SK-N-SH (cell line): ENCODE data around the gene GRM8. TPM values are rescaled to one million over a fixed set of nuclear protein-coding genes. Genes with fewer than 3 reads are reported as not detected.

ENCODE experiments used
- CTCF ChIA-PET: fragments of 300-600, 350-600 bp; formaldehyde crosslinking; extraction: SDS; loops from one replicate; lab custom pipeline; 2021; lab: Yijun Ruan, JAX
- POLR2A ChIA-PET: fragments of 350-600 bp; sonication (Branson Sonifier 250); formaldehyde crosslinking; extraction: SDS; loops from one replicate; lab custom pipeline; 2020; ENCODE audit warnings: antibody characterized with exemption, inconsistent platforms; lab: Yijun Ruan, JAX
- DNase-seq: peaks from one replicate; pipeline ENCODE4 v3.0.0; 2012
- H2AFZ ChIP-seq: fragments of 200-600 bp; sonication (generic); 2 replicates; pipeline ENCODE4 v1.8.1; 2016; ENCODE audit warnings: antibody characterized with exemption, mild to moderate bottlenecking, low read depth
- H3F3A ChIP-seq: fragments of 200-600 bp; sonication (generic); replicated peaks from 2 replicates; pipeline ENCODE3; 2016; ENCODE audit warnings: antibody characterized with exemption, mild to moderate bottlenecking; ENCODE audit not compliant: insufficient read depth
- H3K27ac ChIP-seq, 2 experiments: fragments of 200-500 bp in 1 of 2; fragments of 200-600 bp in 1 of 2; sonication (Bioruptor generic) in 1 of 2; sonication (generic), shearing (Covaris generic) in 1 of 2; 2 replicates each; pipeline versions ENCODE4 v1.5.1 to v1.6.1; 2014 to 2016; ENCODE audit warnings: low read depth in 2 of 2, inconsistent platforms in 1 of 2, low read length in 1 of 2, mild to moderate bottlenecking in 1 of 2, mixed read lengths in 1 of 2
- H3K27me3 ChIP-seq: fragments of 200-600 bp; sonication (generic), shearing (Covaris generic); 2 replicates; pipeline ENCODE4 v1.6.1; 2016; ENCODE audit warnings: mixed run types; ENCODE audit not compliant: insufficient read depth
- H3K36me3 ChIP-seq, 2 experiments: fragments of 200-500 bp in 1 of 2; fragments of 200-600 bp in 1 of 2; sonication (Bioruptor generic) in 1 of 2; sonication (generic) in 1 of 2; replicated peaks in 1 of 2; 2 replicates each; pipeline versions ENCODE3 to v1.5.1; 2014 to 2016; ENCODE audit warnings: low read length in 1 of 2, mild to moderate bottlenecking in 1 of 2; ENCODE audit not compliant: insufficient read depth in 2 of 2, control insufficient read depth in 1 of 2
- H3K4me1 ChIP-seq, 2 experiments: fragments of 200-500 bp in 1 of 2; fragments of 200-600 bp in 1 of 2; sonication (Bioruptor generic) in 1 of 2; sonication (generic), shearing (Covaris generic) in 1 of 2; 2 replicates each; pipeline versions ENCODE4 v1.5.1 to v1.6.1; 2014 to 2016; ENCODE audit warnings: low read depth in 1 of 2, low read length in 1 of 2, mixed run types in 1 of 2; ENCODE audit not compliant: insufficient read depth in 2 of 2, control insufficient read depth in 1 of 2
- H3K4me2 ChIP-seq: fragments of 200-600 bp; sonication (generic), shearing (Covaris generic); 2 replicates; pipeline ENCODE4 v1.6.1; 2017; ENCODE audit warnings: mixed run types
- H3K4me3 ChIP-seq, 2 experiments: fragments of 200-500 bp in 1 of 2; fragments of 200-600 bp in 1 of 2; sonication (Bioruptor generic) in 1 of 2; sonication (generic), shearing (Covaris generic) in 1 of 2; 2 replicates each; pipeline versions ENCODE4 v1.5.1 to v1.8.1; 2014 to 2016; ENCODE audit warnings: low read depth in 2 of 2, inconsistent platforms in 1 of 2, low read length in 1 of 2, mild to moderate bottlenecking in 1 of 2, mixed read lengths in 1 of 2, moderate library complexity in 1 of 2
- H3K79me2 ChIP-seq: fragments of 200-600 bp; sonication (generic); 2 replicates; pipeline ENCODE4 v1.8.1; 2017; ENCODE audit warnings: mild to moderate bottlenecking; ENCODE audit not compliant: insufficient read depth
- H3K9ac ChIP-seq: fragments of 200-600 bp; sonication (generic); 2 replicates; pipeline ENCODE4 v1.6.1; 2017; ENCODE audit warnings: mixed run types
- H3K9me2 ChIP-seq: fragments of 200-600 bp; sonication (generic); 2 replicates; pipeline ENCODE4 v1.6.1; 2017; ENCODE audit warnings: mixed run types
- H3K9me3 ChIP-seq: fragments of 200-600 bp; sonication (generic); 2 replicates; pipeline ENCODE4 v1.6.1; 2017; ENCODE audit warnings: mixed run types, mild to moderate bottlenecking, moderate library complexity
- H4K20me1 ChIP-seq: fragments of 200-600 bp; sonication (generic); 2 replicates; pipeline ENCODE4 v1.6.1; 2017; ENCODE audit warnings: mild to moderate bottlenecking, mixed run types; ENCODE audit not compliant: insufficient read depth
- EP300 ChIP-seq, 2 experiments: IDR thresholded peaks; 2 replicates each; pipeline versions ENCODE4 v1.4.0 to v1.6.1; 2012; ENCODE audit warnings: borderline replicate concordance in 1 of 2, low read depth in 1 of 2, low read length in 1 of 2
- FOXJ3 ChIP-seq: sonication (generic); formaldehyde crosslinking; IDR thresholded peaks from 2 replicates; pipeline ENCODE4 v1.5.1; 2020; ENCODE audit warnings: mild to moderate bottlenecking, missing genetic modification reagents
- GABPA ChIP-seq: IDR thresholded peaks from 2 replicates; pipeline ENCODE4 v1.4.0; 2012; ENCODE audit warnings: low read depth, mild to moderate bottlenecking
- GATA2 ChIP-seq: sonication (generic); formaldehyde crosslinking; IDR thresholded peaks from 2 replicates; pipeline ENCODE4 v1.5.0; 2020; ENCODE audit warnings: mild to moderate bottlenecking, missing genetic modification reagents
- MAX ChIP-seq: IDR thresholded peaks from 2 replicates; pipeline ENCODE4 v1.4.0; 2012; ENCODE audit warnings: low read depth
- RCOR1 ChIP-seq: fragments of 150-350 bp; IDR thresholded peaks from 2 replicates; pipeline ENCODE4 v1.6.1; 2017; ENCODE audit warnings: antibody characterized with exemption, low read length
- RFX5 ChIP-seq: IDR thresholded peaks from 2 replicates; pipeline ENCODE4 v1.6.1; 2012; ENCODE audit warnings: mild to moderate bottlenecking, improper control_type of control experiment, low read length
- RXRA ChIP-seq: IDR thresholded peaks from 2 replicates; pipeline ENCODE4 v1.4.0; 2012; ENCODE audit warnings: low read depth, mild to moderate bottlenecking, borderline replicate concordance
- SIN3A ChIP-seq: IDR thresholded peaks from 2 replicates; pipeline ENCODE4 v1.6.1; 2012; ENCODE audit warnings: low read depth, mild to moderate bottlenecking, low read length, moderate library complexity, borderline replicate concordance
- SMC3 ChIP-seq: IDR thresholded peaks from 2 replicates; pipeline ENCODE4 v1.6.1; 2012; ENCODE audit warnings: low read depth, low read length, improper control_type of control experiment
- TAF1 ChIP-seq: IDR thresholded peaks from 2 replicates; pipeline ENCODE4 v1.6.1; 2012; ENCODE audit warnings: low read depth, mild to moderate bottlenecking, low read length, moderate library complexity, borderline replicate concordance
- TCF12 ChIP-seq: IDR thresholded peaks from 2 replicates; pipeline ENCODE4 v1.4.0; 2012
- USF2 ChIP-seq: fragments of 150-350 bp; IDR thresholded peaks from 2 replicates; pipeline ENCODE4 v1.6.1; 2017; ENCODE audit warnings: antibody characterized with exemption, low read length, low read depth, borderline replicate concordance
- YY1 ChIP-seq: IDR thresholded peaks from 2 replicates; pipeline ENCODE4 v1.4.0; 2012; ENCODE audit warnings: low read depth, mild to moderate bottlenecking
- WGBS: methylation state at CpG from one replicate; pipeline ENCODE4 v1.1.6; 2017; ENCODE audit warnings: low lambda C conversion rate; 5-methylcytosine and 5-hydroxymethylcytosine counted together
- polyA plus RNA-seq, 3 experiments: library from polyadenylated mRNA; depleted of rRNA; stranded (reverse); fragments of >200 nt; gene quantifications; 2 replicates each; pipeline ENCODE4 v1.2.3, GENCODE V29; 2012
- TF ChIP-seq, protein P1 (sequence below): IDR thresholded peaks from 2 replicates; pipeline ENCODE4; 2012
- TF ChIP-seq, protein P2 (sequence below): IDR thresholded peaks from 2 replicates; pipeline ENCODE4 v1.4.0; 2012; ENCODE audit warnings: low read depth, borderline replicate concordance
- TF ChIP-seq, protein P3 (sequence below): IDR thresholded peaks from 2 replicates; pipeline ENCODE4 v1.6.1; 2012; ENCODE audit warnings: mild to moderate bottlenecking, low read depth, low read length, moderate library complexity
- TF ChIP-seq, protein P4 (sequence below): fragments of 200-600 bp; sonication (generic); IDR thresholded peaks from 2 replicates; pipeline ENCODE4 v1.6.1; 2017; ENCODE audit warnings: antibody characterized with exemption, mild to moderate bottlenecking, moderate library complexity

The GRM8 gene
- polyA plus RNA-seq, 1 of the 3 experiments (the other 2 are of a cell fraction) = 0.10 TPM

DNA sequence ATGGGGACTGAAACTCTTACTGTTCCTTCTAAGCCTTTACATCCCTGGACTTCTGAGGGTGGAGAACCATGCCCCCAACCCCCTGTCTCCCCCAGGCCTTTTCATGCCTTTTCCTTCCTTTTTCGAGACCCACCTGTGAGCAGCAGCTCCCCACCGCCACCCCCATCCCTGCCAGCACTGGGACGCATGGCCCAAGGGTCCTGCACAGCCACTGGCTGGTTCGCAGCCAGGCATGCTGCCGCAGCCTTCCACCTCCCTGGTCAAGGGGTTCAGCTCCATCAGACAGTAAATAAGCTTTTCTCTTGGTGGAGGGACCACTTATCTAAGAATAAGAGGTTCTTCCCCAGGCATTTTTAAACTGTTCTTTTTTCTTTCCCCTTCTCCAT lies 584.4 kb downstream of the GRM8 start:
- Histone ChIP-seq H3K4me2 (no peak overlapping the region), H3K9ac (no peak overlapping the region), H3K27me3 (no peaks in the 10 kb centered on the region), H4K20me1 (no peaks in the 10 kb centered on the region), H3K36me3 (no peaks in the 10 kb centered on the region), H3K4me3 (no peak overlapping the region), H3F3A (no peaks in the 10 kb centered on the region), H3K9me3 (no peaks in the 10 kb centered on the region), H3K9me2 (no peaks in the 10 kb centered on the region), H2AFZ (no peak overlapping the region), H3K27ac (no peak overlapping the region)
- POLR2A ChIA-PET = no interaction called here
- CTCF ChIA-PET = no interaction called here
- WGBS = 66% methylated on average over 5 of the region's 5 CpGs
- TF ChIP-seq, protein P1, sequence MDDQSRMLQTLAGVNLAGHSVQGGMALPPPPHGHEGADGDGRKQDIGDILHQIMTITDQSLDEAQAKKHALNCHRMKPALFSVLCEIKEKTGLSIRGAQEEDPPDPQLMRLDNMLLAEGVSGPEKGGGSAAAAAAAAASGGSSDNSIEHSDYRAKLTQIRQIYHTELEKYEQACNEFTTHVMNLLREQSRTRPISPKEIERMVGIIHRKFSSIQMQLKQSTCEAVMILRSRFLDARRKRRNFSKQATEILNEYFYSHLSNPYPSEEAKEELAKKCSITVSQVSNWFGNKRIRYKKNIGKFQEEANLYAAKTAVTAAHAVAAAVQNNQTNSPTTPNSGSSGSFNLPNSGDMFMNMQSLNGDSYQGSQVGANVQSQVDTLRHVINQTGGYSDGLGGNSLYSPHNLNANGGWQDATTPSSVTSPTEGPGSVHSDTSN = no peak
- no peak for TF ChIP-seq RCOR1
- TF ChIP-seq, protein P2, sequence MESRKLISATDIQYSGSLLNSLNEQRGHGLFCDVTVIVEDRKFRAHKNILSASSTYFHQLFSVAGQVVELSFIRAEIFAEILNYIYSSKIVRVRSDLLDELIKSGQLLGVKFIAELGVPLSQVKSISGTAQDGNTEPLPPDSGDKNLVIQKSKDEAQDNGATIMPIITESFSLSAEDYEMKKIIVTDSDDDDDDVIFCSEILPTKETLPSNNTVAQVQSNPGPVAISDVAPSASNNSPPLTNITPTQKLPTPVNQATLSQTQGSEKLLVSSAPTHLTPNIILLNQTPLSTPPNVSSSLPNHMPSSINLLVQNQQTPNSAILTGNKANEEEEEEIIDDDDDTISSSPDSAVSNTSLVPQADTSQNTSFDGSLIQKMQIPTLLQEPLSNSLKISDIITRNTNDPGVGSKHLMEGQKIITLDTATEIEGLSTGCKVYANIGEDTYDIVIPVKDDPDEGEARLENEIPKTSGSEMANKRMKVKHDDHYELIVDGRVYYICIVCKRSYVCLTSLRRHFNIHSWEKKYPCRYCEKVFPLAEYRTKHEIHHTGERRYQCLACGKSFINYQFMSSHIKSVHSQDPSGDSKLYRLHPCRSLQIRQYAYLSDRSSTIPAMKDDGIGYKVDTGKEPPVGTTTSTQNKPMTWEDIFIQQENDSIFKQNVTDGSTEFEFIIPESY = no peak
- TF ChIP-seq YY1 = no peak
- TF ChIP-seq, protein P3, sequence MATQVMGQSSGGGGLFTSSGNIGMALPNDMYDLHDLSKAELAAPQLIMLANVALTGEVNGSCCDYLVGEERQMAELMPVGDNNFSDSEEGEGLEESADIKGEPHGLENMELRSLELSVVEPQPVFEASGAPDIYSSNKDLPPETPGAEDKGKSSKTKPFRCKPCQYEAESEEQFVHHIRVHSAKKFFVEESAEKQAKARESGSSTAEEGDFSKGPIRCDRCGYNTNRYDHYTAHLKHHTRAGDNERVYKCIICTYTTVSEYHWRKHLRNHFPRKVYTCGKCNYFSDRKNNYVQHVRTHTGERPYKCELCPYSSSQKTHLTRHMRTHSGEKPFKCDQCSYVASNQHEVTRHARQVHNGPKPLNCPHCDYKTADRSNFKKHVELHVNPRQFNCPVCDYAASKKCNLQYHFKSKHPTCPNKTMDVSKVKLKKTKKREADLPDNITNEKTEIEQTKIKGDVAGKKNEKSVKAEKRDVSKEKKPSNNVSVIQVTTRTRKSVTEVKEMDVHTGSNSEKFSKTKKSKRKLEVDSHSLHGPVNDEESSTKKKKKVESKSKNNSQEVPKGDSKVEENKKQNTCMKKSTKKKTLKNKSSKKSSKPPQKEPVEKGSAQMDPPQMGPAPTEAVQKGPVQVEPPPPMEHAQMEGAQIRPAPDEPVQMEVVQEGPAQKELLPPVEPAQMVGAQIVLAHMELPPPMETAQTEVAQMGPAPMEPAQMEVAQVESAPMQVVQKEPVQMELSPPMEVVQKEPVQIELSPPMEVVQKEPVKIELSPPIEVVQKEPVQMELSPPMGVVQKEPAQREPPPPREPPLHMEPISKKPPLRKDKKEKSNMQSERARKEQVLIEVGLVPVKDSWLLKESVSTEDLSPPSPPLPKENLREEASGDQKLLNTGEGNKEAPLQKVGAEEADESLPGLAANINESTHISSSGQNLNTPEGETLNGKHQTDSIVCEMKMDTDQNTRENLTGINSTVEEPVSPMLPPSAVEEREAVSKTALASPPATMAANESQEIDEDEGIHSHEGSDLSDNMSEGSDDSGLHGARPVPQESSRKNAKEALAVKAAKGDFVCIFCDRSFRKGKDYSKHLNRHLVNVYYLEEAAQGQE = no peak
- TF ChIP-seq TAF1 = no peak
- TF ChIP-seq TCF12 = no peak
- no peak for TF ChIP-seq USF2
- no peak for TF ChIP-seq GATA2 (CRISPR knock-in tag)
- no peak for TF ChIP-seq SMC3
- TF ChIP-seq MAX = no peak
- no peak for TF ChIP-seq FOXJ3 (CRISPR knock-in tag)
- TF ChIP-seq EP300 (IDR thresholded peaks at IDR 0.05; ENCODE audit: borderline replicate concordance in 1 of 2, low read depth in 1 of 2, low read length in 1 of 2) = no peak
- TF ChIP-seq, protein P4, sequence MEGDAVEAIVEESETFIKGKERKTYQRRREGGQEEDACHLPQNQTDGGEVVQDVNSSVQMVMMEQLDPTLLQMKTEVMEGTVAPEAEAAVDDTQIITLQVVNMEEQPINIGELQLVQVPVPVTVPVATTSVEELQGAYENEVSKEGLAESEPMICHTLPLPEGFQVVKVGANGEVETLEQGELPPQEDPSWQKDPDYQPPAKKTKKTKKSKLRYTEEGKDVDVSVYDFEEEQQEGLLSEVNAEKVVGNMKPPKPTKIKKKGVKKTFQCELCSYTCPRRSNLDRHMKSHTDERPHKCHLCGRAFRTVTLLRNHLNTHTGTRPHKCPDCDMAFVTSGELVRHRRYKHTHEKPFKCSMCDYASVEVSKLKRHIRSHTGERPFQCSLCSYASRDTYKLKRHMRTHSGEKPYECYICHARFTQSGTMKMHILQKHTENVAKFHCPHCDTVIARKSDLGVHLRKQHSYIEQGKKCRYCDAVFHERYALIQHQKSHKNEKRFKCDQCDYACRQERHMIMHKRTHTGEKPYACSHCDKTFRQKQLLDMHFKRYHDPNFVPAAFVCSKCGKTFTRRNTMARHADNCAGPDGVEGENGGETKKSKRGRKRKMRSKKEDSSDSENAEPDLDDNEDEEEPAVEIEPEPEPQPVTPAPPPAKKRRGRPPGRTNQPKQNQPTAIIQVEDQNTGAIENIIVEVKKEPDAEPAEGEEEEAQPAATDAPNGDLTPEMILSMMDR = no peak
- no peak for TF ChIP-seq SIN3A
- TF ChIP-seq GABPA = no peak
- no peak for TF ChIP-seq RXRA
- no peak for TF ChIP-seq RFX5
- TF ChIP-seq, all 33 proteins: peak for 0
- no peak for DNase-seq
- H3K79me2 ChIP-seq = no peaks in the 10 kb centered on the region
- no peaks in the 10 kb centered on the region for H3K4me1 ChIP-seq
